Hematopoietic multipotent progenitor cell treated with erythropoietin and hydrocortisone succinate and interleukin-3 and kit ligand, for 17 days (in vitro differentiated cells): Measurements from ENCODE around the gene ZGLP1.

Experiments
- DNase-seq: peaks from one replicate; pipeline ENCODE4 v3.0.0-alpha.2; 2015; ENCODE audit warnings: low spot score

The ZGLP1 gene

DNA sequence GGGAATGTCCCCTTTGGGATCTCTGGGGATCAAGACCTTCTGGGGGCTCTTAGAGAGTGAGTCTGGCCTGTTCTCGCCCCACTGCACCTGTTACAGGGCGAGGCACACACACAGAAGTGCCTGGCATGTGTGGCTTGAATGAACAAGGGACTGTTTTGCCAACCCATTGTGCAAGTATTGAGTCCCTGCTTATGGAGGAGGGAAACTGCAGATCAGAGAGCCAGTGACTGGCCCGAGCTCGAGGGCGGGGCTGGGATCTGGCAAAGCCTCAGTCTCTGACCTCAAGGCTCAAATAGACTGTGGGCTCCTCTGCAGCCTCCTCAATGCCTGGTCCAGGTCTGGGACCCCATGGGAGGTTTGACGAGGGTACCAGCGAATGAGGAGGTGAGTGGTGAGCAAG, 18.2 kb upstream of the ZGLP1 start:
- DNase-seq = no peak

DNA sequence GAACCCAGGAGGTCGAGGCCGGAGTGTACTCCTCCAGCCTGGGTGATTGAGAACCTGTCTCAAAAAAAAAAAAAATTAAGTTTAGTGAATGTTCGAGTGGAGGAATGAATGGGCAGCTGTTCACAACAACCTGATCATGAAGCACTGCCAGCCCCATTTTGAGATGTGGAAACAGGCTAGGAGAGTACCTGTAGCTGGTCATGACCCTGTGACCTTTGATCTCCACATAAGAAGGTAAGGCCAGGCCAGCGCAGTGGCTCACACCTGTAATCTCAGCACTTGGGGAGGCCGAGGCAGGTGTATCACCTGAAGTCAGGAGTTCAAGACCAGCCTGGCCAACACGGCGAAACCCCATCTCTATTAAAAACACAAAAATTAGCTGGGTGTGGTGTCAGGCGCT, 16.1 kb upstream of the ZGLP1 start:
- DNase-seq = no peak

DNA sequence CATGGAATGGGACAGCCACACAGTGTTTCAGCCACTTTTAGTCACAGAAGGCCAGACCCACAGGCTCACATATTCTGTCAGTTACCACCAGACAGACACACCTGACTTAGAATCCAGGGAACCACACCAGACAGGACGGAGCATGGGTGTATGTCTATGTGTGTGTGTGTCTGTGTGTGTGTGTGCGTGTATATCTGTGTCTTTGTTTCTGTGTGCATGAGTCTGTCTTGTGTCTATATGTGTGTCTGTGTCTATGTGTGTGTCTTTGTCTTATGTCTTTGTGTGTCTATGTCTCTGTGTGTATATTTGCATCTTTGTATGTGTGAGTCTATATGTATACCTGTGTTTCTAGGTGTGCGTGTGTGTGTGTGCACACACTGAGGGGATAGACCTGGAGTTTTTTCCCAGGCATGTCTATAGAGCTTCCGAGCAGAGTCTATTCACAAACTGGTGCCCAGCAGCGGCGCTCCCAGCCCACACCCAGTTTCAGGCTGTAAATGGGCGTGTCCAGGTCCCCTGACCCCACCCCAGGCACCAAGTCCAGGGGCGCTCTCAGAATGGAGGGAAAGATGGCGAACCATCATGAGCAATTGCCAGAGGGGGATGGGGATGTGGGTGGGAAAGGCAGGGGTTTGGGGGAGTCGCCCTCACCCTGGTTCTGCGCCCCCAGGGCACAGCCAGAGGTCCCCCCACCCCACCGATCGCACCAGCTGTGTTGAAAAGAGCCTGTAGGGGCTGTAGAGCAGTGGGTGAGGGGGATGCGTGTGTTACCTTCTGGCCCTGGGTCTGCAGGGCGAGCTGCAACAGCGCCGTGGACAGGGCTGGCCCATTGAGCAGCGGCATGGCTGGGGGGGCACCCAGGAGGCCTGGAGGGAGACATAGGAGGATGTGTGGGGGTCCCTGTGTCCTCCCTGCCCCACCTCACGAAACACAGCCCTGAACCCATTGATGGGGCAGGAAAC, 12.5 kb upstream of the ZGLP1 start:
- no peak for DNase-seq

DNA sequence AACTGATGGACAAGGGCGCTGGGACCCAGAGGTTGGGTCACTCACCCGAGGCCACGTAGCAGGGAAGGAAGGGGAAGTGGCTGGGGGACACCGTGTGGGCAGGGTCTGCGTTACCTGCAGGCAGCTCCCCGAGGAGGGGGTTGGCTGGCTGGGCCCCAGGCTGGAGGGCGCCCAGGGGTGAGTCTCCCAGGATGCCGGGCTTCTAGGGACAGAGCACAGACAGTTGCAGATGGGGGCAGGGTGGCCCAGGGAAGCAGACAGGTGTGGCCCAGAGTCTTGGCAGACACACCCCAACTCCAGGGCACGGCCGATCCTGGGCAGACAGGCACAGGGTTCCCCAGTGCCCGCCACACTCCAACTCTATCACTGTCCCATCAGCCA, 11.8 kb upstream of the ZGLP1 start:
- no peak for DNase-seq

DNA sequence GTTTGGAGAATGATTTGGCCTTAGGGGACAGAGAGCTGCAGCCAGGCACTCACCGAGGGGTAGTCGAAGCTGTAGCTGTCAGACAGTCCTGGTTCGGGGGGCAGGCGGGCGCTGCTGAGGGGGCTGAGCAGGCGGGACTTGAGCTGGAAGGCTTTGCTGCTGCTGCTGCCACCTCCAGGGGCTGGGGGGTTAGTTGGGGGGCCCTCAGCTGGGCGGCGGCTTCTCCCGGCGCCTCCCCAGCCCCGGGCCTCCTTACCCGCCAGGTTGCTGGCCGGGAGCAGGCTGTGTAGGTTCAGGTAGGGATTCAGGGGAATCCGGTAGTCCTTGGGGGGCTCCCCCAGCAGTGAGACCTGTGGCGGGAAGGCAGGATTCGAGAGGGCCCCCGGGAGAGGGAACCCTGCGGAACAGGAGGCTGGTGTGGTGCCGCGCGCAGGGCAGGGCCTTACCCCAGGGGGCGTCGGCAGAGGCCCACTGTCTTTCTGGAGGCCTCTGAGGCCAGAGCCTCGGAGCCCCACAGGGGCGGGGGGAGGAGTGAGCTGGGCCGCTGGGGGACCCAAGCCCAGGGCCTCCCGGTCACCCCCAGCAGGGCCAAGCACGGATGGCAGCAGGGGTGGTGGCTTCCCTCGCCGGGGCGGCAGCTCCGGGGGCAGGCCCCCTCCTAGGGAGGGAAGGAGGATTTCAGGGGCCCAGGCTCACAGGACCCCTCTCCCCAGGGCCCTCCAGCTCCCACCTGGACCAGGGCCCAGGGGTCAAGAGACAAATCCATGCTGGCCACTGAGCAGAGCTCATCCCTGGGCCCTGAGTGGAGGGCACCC, 11.2 kb upstream of the ZGLP1 start:
- no peak for DNase-seq

DNA sequence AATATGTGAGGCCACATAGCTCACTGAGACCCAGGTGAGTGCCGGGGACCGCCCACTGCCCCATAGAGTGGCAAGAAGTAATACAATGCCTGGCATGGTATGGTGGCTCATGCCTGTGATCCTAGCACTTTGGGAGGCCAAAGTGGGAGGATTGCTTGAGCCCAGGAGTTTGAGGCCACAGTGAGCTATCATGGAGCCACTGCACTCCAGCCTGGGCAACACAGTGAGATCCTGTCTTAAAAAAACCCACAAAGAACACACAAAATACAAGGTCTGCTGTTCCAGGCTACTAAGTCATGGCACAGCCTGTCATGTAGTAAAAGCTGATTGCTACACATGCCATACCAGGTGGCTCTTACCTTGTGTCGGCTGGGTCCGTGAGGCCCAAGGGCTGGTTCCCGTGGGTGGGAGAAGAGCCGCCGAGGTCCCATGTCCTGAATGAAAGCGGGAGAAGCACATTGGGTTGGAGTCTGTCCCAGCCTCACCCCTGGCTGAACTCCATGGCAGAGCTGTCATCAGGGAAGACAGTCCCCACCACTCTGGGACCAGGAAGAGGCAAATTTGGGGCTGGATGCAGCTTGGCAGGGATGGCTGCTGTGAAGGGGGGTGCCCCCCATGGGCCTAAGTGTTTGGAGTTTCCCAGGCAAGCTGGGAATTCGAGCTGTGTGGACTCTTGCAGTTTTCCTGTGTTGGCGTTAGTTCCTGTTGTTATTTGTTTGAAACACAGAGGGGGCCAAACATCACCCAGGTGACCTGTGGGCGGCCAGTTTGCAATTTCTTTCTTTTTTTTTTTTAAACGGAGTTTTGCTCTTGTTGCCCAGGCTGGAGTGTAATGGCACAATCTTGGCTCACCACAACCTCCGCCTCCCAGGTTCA, 9.4 kb upstream of the ZGLP1 start:
- no peak for DNase-seq

DNA sequence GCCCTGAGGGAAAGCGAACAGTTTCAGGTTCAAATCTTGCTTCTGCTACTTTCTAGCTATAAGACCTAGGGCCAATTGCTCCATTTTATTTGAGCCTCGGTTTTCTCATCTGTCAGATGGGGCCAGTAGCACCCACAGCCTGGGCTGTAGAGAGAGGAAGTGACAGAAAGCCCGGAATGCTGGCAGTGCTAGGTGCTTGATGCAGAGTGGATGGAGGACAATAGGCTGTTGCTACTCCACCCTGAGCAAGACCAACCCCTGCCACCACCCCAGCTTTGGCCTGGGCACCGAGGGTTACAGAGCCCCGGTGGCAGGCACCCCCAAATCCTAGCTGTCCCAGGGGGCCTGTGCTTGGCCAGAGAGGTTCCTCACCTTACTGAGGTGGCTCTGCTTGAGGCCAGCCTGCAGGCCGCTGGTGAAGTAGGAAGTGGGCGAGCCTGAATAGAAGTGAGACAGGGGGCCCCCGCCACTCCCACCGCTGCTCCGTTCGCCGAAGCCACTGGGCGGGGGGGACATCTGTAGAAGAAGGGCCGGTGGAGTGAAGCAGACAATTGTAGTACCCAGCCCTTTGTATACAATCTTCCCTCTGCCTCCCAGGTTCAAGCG, 8.3 kb upstream of the ZGLP1 start:
- DNase-seq = no peak

DNA sequence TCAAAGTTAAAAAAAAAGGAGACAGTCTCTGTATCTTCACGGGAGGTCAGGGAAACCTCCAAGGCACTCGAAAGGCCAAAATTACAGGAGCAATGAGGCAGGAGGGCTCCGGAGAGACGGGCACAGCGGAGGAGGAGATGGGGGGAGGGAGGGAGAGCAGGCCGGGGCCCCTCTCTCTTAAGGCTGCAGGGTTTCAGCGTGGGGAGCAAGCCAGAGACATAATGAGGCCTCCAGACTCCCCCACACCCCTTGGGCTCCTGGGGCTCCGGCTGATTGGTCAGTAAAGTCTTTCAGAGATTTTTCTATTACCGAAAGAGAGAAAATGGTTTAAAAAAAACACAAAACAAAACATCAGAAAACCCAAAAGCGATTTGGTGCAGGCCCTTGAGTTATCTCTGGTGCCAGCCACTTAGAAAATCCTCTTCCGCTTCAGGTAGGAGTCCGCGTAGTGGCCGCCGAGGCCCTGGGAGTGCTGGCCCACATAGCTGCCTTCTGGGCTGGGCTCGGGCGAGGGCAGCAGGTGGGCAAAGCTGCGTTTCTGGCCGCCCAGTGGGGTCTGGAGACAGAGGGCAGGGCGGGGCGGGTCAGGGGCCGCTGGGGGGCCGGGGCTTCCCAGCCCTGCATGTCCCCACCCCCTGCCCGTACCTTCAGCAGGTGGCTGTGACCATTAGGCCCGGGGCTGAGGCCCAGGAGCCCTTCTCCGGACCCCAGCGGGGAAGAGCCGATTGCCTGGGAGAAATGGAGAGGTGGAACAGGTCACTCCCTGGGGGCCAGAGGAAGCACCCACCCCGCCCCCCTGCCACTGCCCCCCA, 7.6 kb upstream of the ZGLP1 start:
- DNase-seq = no peak

DNA sequence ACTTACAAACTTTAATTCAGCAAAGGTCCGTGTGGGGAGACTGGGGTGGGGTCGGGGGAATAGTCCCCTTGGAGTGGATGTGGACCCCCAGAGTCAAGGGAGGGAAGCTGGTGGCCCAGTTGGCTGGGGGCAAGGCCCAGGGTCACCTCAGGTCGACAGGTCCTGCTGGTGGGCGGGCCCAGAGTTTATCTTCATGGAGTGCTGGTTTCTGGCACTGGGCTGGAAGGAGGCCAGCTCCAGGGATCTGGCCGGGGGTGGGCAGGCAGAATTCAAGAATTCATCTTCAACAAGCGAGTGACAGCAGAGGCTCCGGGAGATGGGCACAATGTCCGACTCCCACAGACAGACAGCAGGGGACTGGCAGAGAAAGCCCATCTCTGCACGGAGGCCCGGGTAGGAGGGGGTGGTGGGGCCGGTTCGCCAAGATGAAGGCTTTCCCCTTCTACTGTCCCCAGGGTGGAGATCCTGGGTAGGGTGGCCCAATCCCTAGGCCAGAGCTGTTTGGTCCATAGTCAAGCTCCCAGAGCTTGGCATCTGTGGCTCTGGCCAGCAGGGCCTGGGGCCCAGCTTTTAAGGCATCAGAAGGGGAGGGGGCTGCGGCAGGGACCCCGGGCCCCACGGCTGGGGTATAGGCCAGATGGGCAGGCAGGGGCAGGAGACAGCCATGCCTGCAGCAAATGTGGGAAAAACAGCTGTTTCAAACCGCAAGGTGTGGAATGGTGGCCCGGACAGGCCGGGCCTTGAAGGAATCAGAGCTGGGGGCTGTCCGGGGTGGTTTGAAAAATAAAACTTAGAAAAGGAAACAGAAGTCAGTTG, 6.8 kb upstream of the ZGLP1 start:
- peak; percentile 74 for DNase-seq

DNA sequence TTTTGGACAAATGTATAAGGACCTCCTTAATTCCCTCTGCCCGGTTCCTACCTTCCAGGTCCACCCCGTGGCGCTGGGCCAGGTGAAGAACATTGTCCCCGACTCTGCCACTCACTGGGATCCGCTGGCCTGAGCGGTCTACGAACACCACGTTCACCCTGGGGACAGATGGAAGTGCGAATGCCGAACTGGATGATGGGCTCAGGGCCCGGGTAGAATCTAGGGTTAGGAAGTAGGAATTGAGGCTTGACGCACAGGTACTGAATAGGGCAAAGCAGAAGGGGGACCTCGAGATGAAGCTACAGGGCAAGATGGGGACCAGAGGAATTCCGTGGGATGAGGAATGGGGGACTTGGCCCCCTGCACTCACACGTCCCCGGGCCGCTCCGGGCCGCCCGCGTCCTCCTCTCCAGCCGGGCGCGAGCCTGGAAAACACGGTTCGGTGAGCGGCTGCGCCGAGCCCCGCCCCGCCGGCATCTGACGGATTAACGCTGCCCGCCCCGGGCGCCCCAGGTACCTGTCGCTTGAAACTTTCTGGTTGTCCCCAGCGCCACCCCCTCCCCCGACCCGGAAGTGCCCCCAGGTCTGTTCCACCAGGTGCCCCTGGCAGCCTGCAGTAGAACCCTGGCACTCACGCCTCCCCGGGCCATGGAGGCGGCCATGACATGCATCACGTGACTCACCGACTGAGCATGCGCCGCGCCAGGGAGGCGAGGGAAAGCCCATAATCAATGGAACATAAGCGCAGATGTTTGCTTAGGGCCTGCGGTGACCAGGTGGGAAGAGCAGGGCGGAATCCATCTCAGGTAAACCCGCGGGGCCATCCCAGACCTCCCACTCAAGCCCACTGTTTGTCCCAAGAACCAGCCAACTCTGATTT, 6.0 kb upstream of the ZGLP1 start, which contains the start of gene FDX2:
TSS of gene FDX2 (minus strand) at position 681 of the 880 bp plus-strand sequence. CDS start at position 662, 19 bp downstream.
- DNase-seq = peak; percentile 93

DNA sequence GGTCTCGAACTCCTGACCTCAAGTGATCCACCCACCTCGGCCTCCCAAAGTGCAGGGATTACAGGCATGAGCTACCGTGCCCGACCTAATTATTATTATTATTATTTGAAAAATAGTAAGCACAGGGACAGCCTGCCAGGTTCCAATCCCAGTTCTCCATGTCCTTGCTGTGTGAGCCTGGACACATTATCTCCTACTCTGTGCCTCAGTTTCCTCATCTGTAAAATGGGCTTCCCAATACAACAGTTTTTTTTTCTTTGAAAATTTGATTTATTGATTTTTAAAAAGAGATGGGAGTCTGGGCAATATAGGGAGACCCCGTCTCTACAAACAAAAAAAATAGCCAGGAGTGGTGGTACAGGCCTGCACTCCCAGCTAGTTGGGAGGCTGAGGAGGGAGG, 3.3 kb downstream of the ZGLP1 start:
- DNase-seq = no peak

DNA sequence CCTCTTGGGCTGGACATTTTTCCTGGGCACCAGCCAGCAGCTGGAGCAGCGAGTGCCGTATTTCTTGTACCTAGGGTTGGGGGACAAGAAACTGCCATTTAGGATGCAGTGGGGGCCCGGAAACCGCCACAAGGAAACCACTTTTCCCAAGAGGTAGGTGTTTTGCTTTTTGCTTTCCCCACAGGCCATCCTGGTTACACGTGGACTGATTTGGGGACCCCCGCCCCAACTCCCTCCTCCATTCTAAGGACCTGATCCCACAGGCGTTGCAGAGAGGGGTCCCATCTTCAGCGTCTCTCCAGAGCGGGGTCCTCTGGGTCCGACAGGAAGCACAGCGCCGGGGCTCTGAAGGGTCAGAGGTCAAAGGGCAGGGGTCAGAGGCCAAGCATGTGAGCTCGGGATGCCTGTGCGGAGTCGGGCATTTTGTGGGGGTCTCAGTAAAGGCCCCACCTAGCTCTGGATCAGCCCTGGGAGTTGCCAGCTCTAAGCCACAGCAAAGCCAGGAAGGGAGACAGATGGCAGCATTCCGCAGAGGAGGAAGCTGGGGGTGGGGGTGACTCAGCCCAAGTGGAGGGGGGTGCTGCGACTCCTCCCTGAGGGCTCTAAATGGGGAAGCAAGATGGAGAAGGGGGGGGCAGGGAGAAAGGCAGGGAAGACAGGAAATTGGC, 4.3 kb downstream of the ZGLP1 start:
- DNase-seq = no peak

DNA sequence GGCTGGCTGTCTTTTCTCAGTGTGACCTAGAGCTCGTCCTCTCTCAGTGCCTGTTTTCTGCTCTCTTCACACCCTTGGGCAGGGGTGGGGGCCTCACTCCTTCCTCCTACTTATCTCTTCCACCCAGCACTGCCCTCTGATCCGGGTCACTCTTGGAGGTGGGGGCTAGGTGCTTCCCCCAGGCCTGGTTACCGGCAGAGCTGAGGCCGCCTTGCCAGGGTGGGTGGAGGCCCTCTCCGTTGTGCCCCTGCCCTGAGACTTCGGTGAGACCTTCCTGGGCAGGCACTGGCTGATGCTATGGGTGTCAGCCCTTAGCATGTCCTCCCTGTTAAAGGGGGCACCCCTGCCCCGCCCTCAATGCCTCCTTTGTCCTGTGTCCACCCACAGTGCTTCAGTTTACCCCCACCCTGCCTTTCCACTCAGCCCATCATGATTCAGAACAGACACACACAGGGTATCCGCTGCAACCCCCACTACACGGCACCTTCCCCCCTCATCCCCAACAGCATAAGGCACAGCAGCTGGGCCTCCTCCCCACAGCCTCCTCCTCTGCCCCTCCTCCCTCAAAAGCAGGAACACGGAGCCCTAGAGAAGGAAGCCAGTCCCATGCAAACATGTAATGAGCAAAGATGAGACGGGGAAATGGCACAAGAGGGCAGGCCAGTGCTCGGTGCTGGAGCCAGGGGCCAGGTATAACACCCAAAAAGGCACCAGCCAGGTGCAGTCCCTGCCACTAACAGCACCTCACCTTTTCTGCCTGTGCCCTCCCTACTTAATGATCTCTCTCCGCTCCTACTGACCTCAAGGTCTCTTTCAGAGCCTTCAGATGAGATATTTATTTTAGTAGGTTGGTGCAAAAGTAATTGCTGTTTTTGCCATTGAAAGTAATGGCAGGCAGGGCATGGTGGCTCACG, 9.8 kb downstream of the ZGLP1 start:
- DNase-seq = peak; percentile 77

DNA sequence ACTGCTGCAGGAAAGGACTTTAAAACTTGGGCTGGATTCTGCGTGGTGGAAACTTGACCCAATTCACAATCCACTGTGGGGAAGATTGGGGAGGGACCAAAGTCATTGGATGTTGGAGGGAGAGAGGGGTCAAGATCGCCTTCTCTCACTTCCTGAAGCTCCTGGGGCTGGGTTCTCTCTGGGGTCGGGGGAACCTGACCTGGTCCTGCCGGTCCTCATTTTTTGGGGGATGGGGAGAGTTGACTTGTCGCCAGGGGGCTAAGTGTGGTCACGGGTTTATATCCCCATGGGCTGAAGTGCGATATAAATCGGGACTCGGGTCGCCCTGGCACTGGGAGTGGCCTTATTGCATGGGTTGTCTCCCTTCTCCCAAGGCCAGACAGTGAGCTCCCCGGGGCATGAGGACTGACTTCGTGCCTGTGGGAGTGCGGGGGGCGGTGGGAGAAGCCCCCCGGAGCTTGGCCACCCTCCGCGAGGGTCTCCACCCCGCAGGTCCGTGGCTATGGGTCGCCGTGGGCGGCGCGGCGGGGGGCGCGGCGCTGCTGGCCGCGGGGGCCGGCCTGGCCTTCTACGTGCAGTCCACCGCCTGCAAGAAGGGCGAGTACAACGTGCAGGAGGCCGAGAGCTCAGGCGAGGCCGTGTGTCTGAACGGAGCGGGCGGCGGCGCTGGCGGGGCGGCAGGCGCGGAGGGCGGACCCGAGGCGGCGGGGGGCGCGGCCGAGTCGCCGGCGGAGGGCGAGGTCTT, 13.6 kb downstream of the ZGLP1 start:
- no peak for DNase-seq

DNA sequence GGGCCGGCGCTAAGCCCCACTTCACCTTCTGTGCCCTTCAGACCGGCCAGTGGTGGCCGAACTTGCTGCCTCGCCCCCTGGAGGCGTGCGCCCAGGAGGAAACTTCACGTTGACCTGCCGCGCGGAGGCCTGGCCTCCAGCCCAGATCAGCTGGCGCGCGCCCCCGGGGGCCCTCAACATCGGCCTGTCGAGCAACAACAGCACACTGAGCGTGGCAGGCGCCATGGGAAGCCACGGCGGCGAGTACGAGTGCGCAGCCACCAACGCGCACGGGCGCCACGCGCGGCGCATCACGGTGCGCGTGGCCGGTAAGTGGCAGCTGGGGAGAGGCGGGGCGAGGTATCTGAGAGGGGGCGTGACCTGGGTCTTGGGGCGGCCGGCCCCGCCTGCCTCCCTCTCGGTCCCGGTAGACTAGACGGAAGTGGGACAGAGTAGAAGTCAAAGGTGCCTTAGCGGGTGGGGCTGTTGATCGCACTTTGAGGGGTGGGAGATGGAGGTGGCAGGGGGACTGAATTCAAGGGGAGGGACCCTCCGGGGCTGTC, 14.2 kb downstream of the ZGLP1 start:
- peak; percentile 67 for DNase-seq

DNA sequence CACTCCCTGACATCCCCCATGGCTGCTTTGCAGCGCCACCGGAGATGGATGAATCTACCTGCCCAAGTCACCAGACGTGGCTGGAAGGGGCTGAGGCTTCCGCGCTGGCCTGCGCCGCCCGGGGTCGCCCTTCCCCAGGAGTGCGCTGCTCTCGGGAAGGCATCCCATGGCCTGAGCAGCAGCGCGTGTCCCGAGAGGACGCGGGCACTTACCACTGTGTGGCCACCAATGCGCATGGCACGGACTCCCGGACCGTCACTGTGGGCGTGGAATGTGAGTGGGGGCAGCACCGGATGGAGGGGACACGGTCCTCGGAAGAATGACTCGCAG, 15.3 kb downstream of the ZGLP1 start:
- no peak for DNase-seq
